Nephron progenitor cell (in vitro differentiated cells): ENCODE results near the gene TPM3.

Experiments used
- DNase-seq: peaks from one replicate; pipeline ENCODE4 v3.0.0; 2021
- H3K27ac Mint-ChIP-seq: 2 replicates; pipeline ENCODE4 v1.8.0; 2021; ENCODE audit warnings: mild to moderate bottlenecking, moderate library complexity, mixed read lengths
- H3K27me3 Mint-ChIP-seq: 2 replicates; pipeline ENCODE4 v1.8.0; 2021; ENCODE audit warnings: mild to moderate bottlenecking, low read depth, mixed read lengths; ENCODE audit not compliant: poor library complexity
- H3K36me3 Mint-ChIP-seq: 2 replicates; pipeline ENCODE4 v1.8.0; 2021; ENCODE audit warnings: low read depth, mixed read lengths
- H3K4me1 Mint-ChIP-seq: 2 replicates; pipeline ENCODE4 v1.8.0; 2021; ENCODE audit warnings: mixed read lengths
- H3K4me3 Mint-ChIP-seq: 2 replicates; pipeline ENCODE4 v1.8.0; 2021; ENCODE audit warnings: mild to moderate bottlenecking, moderate library complexity, mixed read lengths
- H3K9me3 Mint-ChIP-seq: 2 replicates; pipeline ENCODE4 v1.8.0; 2021; ENCODE audit warnings: mild to moderate bottlenecking, moderate library complexity, mixed read lengths
- TF ChIP-seq, protein P1 (sequence below): fragments of 200-600 bp; sonication (generic); IDR thresholded peaks from 2 replicates; pipeline ENCODE4 v1.5.0; 2021; ENCODE audit warnings: antibody characterized with exemption

TPM3 gene

DNA sequence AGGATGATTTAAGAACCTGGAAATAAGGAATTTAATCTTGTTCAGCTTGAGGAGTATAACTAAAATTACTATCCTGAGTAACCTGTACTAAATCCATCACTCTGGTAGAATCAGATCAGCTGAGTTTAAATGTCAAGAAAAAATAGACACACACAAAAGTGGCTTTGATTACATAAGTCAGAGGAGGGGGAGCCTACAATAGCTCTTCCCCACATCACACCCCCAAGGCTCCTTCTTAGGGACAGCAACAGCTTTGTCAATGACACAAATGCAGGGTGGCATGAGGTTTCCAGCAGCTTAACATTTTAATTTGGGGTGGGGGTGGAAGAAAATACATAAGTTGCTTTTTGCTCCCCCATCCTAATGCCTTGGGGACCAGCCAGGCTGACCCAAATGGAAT, 24.4 kb downstream of the TPM3 start:
- no peaks in the 10 kb centered on the region for H3K9me3 Mint-ChIP-seq
- H3K4me3 Mint-ChIP-seq, result no peak overlapping the region
- TF ChIP-seq, protein P1, sequence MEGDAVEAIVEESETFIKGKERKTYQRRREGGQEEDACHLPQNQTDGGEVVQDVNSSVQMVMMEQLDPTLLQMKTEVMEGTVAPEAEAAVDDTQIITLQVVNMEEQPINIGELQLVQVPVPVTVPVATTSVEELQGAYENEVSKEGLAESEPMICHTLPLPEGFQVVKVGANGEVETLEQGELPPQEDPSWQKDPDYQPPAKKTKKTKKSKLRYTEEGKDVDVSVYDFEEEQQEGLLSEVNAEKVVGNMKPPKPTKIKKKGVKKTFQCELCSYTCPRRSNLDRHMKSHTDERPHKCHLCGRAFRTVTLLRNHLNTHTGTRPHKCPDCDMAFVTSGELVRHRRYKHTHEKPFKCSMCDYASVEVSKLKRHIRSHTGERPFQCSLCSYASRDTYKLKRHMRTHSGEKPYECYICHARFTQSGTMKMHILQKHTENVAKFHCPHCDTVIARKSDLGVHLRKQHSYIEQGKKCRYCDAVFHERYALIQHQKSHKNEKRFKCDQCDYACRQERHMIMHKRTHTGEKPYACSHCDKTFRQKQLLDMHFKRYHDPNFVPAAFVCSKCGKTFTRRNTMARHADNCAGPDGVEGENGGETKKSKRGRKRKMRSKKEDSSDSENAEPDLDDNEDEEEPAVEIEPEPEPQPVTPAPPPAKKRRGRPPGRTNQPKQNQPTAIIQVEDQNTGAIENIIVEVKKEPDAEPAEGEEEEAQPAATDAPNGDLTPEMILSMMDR, result no peak
- H3K27ac Mint-ChIP-seq, result peak overlapping the region; percentile 63
- no peak for DNase-seq
- no peaks in the 10 kb centered on the region for H3K4me1 Mint-ChIP-seq
- H3K27me3 Mint-ChIP-seq, result no peaks in the 10 kb centered on the region
- H3K36me3 Mint-ChIP-seq, result peaks cover 84% of the 10 kb centered on the region

DNA sequence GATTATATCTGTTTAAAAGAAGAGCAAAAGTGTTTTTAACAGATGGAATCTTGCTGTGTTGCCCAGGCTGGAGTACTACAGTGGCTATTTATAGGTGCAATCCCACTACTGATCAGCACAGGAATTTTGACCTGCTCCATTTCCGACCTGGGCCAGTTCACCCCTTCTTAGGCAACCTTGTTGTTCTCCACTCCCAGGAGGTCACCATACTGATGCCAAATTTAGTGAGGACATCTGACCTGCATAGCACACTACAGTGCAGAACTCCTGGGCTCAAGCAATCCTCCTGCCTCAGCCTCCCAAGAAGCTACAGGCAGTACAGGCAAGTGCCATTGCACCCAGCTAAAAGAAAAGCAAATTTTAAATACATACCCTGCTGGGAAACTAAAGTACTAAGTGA, 25.7 kb downstream of the TPM3 start:
- DNase-seq, result no peak
- Mint-ChIP-seq H3K27ac (no peak overlapping the region), H3K27me3 (peaks cover 3% of the 10 kb centered on the region), H3K4me1 (no peaks in the 10 kb centered on the region), H3K9me3 (no peaks in the 10 kb centered on the region), H3K4me3 (no peak overlapping the region), H3K36me3 (peaks cover 85% of the 10 kb centered on the region)
- TF ChIP-seq, protein P1, result no peak

DNA sequence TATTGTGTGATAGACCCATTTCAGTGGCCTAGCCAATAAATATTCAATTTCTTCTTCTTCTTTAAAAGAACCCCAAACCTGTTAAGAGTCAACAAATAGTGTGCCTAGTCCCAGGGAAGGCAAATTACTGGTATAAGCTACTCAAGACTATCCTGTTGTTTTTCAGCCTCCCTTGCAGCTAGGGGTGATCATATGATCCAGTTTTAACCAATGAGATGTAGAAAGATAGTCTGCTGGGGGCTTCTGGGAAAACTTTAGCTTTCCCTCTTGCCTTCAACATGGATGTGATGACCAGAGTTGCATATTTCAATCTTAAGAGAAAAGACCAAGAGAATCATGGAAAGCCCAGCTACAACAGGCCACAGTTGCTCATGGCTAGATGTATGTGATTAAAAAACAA, 32.3 kb downstream of the TPM3 start:
- peaks cover 83% of the 10 kb centered on the region for H3K36me3 Mint-ChIP-seq
- H3K27ac Mint-ChIP-seq, result no peak overlapping the region
- H3K27me3 Mint-ChIP-seq, result peaks cover 3% of the 10 kb centered on the region
- no peak overlapping the region for H3K4me3 Mint-ChIP-seq
- peaks cover 20% of the 10 kb centered on the region for H3K4me1 Mint-ChIP-seq
- no peak for DNase-seq
- TF ChIP-seq, protein P1, result no peak
- peaks cover 8% of the 10 kb centered on the region for H3K9me3 Mint-ChIP-seq

DNA sequence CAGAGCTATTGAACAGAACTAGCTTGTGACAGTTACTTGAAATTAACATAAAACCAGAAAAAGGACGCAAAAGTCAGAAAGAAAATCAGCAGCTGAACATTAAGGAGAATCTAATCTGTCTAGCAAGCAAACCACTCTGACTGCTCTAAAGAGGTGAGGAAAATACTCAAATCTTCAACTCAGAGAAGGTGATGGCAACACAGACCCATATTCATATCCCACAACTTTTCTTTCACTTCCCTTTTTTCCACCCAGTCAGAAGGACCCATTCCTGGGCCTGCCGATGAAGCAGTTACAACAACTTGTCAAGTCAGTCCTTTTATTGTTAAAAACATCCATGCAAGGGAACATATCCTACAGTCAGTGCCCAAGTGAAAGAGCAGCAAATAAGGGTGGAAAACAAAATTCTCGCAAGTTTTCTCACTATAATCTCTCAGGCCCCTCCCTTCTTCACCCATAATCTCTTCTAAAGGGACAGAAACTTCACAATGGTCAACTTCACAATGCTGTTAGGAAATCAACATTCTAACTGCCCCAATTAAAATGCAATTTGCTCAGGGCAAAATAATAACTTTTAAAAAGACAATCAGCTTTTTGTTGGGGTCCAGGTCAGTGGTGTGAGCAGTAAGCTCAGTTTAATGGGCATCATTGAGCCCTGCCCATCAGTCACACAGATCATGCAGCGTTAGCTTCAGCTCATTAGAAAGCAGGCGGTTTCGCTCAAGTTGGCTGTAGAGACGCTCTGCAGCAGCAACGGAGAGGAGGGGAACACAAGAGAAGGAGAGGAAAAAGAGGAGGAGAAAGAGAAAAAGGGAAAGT, 33.4 kb downstream of the TPM3 start:
- no peak for DNase-seq
- Mint-ChIP-seq H3K27me3 (peaks cover 3% of the 10 kb centered on the region), H3K4me1 (peaks cover 20% of the 10 kb centered on the region), H3K36me3 (peaks cover 75% of the 10 kb centered on the region), H3K27ac (peak overlapping the region; percentile 74), H3K9me3 (peaks cover 8% of the 10 kb centered on the region), H3K4me3 (no peak overlapping the region)
- TF ChIP-seq, protein P1, result no peak

DNA sequence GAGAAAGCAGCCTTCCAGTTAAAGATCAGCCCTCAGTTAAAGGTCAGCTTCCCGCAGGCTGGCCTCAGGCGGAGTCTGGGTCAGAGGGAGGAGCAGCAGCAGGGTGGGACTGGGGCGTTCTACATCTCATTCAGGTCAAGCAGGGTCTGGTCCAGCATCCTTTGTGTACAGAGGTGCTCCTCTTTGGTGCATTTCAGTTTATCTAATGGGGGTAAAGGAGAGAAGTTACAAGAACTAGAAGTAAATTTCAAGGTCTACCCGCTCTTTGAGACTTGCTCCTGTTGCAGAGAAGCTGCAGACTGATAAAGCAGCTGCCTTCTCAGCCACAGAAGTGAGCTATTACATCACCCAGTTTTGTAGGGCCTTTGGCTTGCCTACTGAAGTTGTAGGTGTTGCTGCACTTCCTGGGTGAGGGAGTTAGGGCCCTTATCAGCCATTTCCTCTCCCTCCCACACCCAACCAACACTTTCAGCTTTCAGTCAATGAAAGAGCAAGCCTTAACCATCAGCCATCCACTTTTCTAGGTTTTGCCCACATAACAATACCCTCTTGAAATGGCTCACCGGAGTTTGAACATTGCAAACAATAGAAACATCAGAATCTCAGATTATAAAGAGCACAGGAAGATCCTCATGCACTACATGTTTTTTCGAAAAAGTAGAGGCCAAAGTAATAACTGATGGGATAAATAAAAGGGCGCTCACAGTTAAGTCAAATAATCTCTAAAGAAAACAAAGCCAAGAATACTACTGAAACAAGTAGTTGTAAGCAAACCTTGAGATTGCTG, 34.2 kb downstream of the TPM3 start:
- Mint-ChIP-seq H3K4me3 (no peak overlapping the region), H3K36me3 (peaks cover 67% of the 10 kb centered on the region), H3K27me3 (peaks cover 3% of the 10 kb centered on the region), H3K27ac (peak overlapping the region; percentile 74), H3K9me3 (peaks cover 8% of the 10 kb centered on the region), H3K4me1 (peaks cover 20% of the 10 kb centered on the region)
- no peak for DNase-seq
- TF ChIP-seq, protein P1, result no peak
